Activated CD4-positive, alpha-beta T cell treated with anti-CD3 and anti-CD28 coated beads, Interleukin-2, Interleukin-6, amounts not matched to agents 100 ng/mL and 50 ng/mL, durations not matched to agents 16 hours and 8 hours (primary cell): ENCODE measurements around the gene IL36B.

Experiments
- DNase-seq: peaks from one replicate; pipeline ENCODE4 v3.0.0-alpha.2; 2020

IL36B gene

DNA sequence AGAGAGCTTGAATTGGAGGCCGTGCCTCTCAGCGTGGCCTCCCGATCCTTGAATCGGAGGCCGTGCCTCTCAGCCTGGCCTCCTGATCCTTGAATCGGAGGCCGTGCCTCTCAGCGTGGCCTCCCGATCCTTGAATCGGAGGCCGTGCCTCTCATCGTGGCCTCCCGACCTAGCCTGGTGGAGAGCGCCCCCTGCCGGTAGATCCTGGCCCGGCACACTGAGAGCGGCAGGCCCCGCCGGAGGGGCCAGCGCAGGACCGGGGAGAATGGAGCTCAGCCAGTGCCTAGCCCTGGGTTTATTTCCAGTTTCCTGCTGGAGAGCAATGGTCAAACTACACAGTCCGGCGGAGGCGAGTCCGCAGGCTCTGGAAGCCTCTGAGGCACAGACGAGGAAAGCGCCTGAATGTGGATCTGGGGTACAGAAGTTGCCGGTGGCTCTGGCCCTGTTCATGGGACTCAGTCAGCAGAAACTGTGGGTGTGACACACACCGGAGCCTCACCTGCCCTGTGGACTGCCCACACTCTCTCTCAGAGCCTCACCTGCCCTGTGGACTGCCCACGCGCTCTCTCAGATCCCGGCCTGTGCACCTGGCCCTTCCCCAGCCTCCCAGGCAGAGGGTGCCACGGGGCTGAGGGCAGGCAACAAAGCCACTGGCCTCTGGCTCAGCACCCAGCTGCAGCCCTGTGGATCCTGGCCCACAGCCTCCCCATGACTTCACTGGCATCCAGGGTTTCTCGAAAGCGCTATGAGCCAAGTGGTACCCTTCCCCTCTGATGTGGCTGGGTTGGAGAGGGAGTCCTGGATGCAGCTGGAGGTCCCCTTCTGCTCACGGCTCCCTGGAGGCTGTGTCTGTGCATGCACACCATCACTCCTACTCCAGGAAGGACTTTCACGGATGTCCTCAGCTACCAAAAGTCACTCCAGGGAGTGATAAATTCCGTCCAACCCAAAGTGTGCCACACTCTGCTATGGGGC, 1.5 kb downstream of the IL36B start:
- DNase-seq, result no peak

DNA sequence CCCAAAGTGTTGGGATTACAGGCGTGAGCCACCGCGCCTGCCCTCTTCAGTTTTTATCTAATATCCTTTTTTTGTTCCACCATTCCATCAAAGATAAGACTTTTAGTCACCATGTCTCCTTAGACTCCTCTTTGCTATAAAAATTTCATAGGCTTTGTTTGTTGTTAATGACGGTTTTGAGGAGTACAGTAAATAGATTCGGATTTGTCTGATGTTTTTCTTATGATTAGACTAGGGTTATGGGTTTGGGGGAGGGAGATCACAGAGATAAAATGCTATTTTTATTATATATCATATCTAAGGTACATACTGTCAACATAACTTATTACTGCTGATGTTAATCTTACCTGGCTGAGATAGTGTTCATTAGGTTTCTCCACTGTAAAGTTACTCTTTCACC, 6.2 kb downstream of the IL36B start:
- DNase-seq, result no peak

DNA sequence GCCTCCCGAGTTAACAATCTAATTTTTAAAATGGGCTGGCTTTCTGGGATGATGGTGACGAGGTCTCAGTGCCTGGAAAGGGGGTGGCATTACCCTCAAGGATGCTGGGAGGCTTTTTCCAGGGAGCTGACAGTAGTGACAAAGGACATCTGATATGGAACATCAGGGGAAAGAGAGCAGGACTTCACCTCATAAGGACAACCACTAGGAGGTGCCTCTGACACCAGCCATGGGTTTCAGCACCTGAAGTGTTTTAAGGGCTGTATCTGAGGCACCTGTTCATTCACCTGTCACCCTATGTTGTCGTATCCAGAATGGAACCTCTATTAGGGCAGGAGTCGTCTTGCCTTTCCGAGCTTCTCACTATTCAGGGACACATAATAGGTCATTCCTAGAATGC, 10.8 kb downstream of the IL36B start:
- DNase-seq, result no peak

DNA sequence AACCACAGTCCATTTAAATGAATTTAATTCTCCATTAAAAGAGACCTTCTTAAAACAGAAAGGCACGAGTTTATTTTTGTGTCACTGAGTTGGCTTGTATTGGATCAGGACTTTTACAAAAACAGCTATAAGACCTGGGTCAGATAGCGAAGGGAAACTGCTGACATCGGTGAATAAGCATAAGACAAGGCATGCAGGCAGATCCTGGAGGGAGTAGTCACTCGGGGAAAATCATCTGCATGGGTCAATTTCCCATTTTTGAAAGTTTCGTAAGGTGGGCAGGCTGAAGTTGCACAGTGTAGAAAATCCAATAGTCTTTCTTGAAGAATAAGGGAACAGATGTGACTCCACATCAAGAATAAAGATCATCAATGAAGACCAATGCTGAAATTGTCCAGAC, 12.9 kb downstream of the IL36B start:
- DNase-seq, result no peak

DNA sequence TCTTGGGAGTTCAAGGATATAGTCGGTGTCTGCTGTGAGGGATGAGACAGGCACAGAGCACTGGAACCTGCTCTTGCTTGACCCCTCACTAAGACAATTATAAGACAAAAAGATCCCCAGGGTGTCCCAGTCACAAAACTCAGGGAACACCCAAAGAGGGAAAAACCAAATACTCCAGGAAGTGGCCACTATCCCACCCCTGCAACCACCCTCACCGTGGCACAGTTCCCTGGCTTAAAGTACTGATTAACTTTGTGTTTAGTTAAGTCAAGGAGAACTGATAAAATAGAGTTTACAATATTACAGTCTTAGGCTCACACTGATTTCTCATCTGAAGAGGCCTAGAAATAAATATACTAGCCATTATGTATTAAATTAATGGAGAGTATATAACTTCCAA, 13.5 kb downstream of the IL36B start:
- no peak for DNase-seq

DNA sequence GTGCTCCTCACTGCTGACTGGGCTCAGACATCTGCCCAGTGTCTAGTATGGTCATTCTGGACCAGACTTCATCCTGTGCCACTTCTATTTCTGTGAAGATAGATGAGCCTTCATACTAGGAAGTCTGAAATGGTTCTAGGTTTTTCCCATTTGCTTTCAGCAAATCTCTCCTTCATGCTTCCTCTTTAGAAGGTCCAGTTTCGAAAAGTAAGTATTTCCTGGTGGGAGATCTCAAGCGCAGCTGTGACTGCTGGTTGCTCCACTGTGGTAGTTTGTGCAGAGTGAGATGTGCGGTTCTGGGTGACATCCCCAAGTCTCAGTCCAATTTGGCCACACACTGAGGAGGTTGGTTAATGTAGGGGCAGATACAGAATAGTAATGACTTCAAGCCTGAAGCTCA, 14.4 kb downstream of the IL36B start:
- DNase-seq, result no peak

DNA sequence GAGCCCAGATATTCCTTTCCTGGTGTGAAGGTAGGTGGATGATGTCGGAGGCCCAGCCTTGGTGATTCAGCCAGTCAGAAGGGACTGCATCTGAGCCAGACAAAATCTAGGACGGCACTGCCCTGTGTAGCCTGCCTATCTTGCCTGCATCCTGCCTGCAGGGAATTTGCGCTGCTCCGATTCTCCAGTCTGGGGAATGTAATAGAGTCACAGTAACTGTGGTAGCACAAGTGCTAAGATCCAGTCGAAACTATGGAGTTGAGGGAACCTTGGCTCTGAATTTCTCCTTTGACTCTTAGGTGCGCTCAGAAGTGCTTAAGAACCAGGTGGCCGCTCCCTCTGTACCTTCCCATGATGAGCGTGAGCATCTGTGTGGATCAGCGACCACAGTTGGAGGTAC, 15.9 kb downstream of the IL36B start:
- DNase-seq, result no peak

DNA sequence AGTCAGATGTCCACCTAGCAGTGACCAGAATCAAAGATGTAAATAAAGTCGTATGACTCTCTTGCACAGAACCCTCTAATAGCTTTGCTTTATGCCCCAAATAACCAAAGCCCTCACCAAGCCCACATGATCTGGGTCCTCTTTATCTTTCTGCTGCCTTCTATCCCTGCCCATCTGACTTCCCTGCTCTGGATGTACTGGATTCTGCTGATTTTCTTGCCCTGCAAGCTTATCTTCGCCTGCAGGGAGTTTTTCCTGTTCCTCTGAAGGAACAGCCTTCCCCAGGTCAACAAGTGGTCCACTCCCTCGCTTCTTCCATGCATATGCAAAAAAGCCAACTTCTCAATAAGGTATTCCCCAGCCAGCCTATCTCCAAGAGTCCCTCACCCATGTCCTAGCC, 18.7 kb downstream of the IL36B start:
- DNase-seq, result no peak

DNA sequence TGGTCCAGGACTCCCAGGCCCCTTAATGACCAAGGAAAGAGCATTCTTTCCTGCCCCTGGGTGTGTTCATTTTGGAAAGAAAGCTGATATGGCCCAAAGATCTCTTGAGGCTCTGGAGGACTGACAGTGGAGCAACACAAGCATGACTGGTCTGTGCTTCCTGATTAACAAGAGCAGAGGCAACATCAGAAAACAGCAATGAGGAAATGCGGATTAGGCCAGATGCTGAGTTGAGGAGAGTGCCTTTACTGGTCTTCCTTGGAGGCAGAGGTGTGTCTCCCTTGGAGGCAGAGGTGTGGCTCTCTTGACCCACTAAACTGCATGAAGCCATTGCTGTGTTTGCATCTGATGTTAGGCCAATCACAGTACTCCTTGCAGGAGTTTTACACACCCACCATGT, 19.9 kb downstream of the IL36B start:
- DNase-seq, result no peak

DNA sequence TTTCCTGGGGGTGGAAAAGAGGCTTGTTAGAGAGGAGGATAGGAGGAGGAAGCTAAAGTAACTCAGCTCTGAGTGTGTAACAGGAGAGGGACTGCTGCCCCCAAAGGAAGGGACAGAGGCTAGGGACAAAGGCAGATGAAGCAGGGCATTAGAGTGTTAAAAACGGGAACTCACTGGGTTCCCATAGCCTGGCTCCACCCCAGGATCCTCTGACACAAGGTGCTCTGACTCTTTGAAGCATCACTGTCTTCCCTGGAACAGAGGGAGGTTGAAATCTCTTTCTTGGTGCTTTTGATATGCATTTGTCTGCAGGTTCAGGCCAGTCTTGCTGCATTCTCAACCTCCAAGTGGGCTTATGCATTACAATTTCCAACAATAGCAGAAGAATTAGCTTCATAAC, 24.6 kb downstream of the IL36B start:
- no peak for DNase-seq

DNA sequence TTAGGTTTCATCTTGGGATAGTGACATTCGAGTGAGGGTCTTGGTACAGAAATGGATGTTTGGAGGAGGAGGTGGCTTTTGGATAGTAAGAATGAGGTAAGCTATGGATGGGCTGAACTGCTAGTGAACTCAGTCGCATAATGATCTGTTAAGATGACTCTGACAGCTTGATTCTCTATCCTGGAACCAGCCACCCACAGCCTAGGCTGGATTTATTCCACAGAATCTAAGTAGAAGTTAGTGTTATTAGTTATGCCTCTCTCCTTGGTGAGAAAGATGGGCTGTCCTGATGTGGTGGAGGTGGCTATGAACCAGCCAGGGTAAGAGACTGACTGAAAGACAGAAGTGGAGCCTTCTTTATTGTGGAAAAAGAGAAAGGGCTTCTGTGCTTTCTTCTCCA, 25.0 kb downstream of the IL36B start:
- DNase-seq, result no peak

DNA sequence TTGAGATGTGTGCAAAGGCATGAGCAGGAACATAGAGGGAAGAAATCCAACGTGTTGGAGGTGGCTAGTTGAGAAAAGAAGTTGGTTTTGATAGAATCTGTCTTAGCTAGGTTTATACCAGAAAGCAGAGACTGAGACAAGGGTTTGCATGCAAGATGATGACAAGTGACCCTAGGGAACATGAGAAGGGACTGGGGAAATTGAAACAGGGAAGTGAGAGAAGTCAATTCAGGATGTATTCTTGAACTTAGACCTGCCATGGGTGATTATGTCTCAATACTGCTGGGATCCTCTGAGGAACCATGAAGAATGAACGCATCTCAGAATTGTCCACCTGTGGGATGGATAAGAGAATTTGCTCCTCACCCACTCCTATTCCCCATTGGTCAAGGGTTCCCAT, 26.9 kb downstream of the IL36B start:
- no peak for DNase-seq

DNA sequence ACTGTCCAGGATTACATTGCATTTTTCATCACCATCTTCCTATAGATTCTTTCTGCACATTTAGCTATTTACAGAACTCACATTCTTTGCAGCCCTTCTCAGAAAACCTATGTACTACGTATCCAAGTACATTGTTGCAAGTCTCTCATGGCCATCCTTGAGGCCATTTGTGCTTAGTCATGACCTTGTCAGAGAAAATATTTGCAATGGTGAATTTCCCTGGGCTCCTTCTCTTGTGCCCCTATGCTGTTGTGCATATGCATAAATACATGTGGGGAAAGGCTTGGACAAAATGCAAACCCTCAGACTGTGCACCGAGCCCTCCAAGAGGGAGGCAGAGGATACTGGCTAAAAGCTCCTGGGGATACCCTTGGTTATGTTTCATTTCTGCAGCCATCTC, 27.9 kb downstream of the IL36B start:
- DNase-seq, result no peak

DNA sequence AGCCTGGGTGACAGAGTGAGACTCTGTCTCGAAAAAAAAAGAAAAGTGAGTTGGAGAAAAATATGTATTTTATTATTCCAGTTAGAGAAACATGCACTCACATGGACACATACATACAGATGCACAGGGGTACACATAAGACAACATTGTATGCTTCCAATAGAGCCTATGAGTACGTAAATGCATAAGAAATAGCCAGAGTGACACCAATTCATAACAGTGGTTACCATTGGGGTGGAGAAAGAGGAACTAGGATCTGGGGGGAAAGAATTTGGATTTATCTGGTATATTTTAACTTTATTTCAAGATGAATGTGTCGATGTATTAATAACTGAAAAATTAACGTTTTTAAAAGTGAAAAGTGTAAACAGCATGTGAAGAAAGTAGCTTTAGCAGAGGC, 31.4 kb downstream of the IL36B start:
- no peak for DNase-seq

DNA sequence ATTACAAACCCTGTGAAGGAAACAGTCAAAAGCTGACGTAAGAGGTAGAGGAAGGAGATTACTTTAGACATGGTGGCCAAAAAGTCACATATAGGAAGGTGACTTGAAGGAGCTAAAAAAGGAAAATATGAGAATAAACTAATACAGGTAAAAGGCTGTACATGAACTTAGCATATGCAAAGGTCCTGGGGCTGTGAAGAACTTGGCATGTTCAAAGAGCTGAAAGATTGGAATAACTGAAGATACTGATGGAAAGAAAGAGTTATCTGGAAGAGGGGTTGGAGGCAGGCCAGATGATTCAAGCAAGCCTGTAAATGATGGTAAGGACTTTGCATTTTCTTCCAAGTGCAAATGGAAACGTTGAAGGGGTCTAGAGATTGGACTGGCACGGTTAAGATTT, 34.2 kb downstream of the IL36B start:
- no peak for DNase-seq

DNA sequence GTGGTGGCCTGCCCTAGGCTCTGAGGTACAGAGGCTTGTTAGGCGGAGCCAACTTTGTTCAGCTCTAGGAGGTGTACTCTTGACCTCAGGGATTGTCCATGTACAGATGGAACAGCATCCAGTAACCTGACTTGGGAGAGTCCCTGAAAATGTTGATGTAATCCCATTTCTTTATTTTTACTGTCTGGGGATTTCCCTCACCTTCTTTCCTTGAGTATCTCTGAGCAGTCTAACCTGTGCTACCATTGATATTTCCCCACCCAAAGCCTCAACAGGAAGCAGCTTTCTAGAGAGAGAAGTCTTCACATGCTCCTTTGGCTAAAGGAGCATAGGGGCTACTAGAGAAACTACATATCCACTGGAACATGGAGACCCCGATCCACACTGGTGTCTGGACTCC, 37.0 kb downstream of the IL36B start:
- DNase-seq, result no peak

DNA sequence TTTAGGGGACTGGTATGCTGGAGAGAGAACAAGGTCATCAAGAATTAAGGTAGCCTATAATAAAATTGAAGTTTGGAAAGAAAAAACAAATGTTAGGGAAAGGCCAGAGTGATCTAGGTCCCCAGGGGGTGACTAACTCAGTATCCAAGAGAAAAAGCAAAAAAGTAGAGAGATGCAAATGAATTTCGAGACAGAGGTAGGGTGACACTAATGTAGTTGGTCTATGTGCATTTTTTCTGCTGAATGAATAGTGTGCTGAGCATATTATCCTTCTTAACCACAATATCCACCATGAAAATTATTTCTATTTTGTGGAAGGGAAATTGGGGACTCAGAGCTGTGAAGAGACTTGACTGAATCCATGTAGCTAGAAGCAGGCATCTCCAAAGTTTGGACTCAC, 37.6 kb downstream of the IL36B start:
- DNase-seq, result no peak

DNA sequence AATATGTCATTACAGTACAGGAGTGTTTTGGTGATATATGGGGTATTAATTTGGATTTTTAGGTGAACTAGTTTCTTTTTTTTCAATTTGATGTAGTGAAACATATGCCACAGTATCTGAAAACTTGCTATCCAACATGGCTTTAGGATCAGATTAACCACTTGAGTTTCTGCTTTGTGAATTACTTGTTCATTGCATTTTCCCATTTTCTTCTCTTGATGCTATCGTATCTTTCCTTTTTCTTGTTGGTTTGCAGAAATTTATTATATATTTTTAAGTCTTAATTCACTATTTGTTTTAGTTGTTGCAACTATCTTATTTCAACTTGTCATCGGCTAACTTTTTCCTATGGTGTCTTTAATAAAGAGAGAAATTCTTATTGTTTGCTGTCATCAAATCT, 38.6 kb downstream of the IL36B start:
- no peak for DNase-seq

DNA sequence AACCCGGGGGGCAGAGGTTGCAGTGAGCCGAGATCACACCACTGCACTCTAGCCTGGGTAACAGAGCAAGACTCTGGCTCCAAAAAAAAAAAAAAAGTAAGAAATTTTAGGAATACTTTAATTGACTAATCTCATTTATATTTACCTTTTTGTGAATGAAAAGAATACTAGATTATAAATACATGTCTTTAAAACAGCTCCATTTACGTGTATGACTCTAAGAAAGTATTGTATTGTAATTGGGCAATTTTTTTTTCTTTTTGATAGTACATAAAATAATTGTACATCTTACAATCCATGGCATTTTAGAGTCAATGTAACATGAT, 39.4 kb downstream of the IL36B start:
- DNase-seq, result no peak

DNA sequence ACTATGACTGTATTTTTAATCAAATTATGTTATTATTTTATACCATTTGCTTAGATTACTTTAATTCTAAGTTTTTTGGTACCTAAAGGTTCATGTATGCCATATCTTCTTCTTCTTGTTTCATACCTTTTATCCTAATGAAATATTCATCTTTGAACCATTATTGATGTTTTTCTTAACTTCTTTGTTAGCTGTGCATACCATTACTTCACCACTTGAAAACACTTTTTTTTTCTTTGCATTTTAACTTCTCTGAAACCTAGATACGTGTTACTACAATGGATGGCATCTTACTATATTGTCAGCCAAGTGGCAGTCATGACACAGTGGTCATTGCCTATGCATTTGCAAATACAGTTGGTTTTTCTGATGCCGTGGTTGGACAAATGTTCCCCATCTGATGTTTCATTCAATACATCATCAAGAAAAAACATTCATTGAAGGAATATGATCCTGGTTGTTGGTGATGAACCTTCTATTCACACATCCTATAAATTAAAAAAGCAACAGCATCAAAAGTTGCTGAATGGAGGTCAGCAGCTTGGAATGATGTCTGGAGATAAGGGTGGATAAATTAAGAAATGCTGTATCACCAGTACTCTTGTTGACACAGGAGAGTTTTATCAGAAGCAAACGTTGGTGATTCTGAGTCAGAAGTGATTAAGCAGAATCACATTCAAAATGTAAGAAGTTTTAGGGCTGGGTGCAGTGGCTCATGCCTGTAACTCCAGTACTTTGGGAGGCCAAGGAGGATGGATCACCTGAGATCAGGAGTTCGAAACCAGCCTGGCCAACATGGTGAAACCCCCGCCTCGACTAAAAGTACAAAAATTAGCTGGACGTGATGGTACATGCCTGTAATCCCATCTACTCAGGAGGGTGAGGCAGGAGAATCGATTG, 40.0 kb downstream of the IL36B start:
- no peak for DNase-seq

DNA sequence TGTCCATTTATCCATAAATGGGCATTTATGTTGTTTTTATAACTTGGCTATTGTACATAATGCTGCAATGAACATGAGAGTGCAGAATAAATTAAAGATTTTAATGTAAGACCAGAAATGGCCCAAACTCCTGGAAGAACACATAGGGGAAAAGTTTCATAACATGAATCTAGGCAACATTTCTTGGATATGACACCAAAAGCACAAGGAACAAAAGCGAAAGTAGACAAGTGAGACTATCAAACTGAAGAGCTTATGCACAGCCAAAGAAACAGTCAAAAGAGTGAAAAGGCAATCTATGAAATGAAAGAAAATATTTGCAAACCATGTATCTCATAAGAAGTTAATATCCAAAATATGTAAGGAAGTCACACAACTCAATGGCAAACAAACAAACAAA, 41.6 kb downstream of the IL36B start:
- no peak for DNase-seq

DNA sequence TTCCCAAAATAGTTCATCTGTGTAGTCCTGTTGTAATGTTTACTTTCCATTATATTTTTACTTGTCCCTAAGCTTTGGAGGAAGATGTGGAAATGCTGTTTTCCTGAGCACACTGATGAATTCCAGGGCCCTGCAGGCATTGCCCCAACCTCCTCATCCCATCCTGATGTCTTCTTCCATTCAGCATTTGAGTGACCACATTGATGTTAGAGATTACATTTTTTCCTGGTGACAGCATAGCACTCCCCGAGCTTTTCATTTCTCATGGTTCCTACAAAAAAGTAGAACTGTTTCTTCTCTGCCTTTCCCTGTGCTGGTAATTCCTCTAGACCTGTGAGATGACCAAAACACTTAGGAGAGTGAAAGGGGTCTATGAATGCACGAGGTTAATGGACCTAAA, 42.6 kb downstream of the IL36B start:
- DNase-seq, result no peak

DNA sequence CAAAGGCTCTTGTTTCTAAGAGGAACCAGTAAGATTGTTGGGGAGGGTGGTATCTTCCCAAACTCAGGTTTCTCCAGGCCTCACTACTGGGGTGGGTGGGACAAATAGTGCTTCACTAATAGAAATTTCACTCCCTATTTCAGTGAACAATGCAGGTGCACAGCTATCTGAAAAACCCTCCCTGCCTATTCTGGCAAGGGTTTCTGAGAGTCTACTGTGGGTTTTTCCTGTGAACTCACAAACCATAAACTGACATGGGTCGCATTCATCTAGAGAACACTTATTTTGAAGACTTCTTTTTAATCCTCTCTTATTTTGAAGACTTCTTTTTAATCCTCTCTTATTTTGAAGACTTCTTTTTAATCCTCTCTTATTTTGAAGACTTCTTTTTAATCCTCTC, 43.0 kb downstream of the IL36B start:
- no peak for DNase-seq

DNA sequence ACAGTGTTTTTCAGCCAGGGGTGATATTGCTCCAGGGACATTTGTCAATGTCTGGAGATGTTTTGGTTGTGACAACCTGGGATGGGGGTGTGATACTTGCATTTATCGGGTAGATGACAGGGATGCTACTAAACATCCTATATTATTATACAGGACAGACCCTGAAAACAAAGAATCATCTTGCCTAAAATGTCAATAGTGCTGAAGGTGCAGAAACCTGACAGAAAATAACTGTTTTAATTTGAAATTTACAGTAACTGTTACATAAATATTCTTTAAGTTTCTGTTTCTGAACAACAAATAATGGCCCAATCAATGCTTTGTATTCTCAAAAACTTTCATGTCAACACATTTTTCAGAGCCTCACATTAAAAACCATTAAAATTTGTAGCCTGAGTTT, 45.4 kb downstream of the IL36B start:
- no peak for DNase-seq
